HL-60 (cell line): ENCODE measurements around the gene DHRSX.

Source experiments
- CTCF ChIP-seq: IDR thresholded peaks from one replicate; pipeline ENCODE4 v1.5.1; 2011; ENCODE audit warnings: low read length, control low read depth, inconsistent platforms; ENCODE audit not compliant: insufficient read depth
- POLR2AphosphoS5 ChIP-seq: IDR thresholded peaks from 2 replicates; pipeline ENCODE4 v1.6.1; 2012; ENCODE audit warnings: low read depth
- REST ChIP-seq: IDR thresholded peaks from 2 replicates; pipeline ENCODE4 v1.6.1; 2012; ENCODE audit warnings: low read depth; ENCODE audit not compliant: insufficient replicate concordance

GRCh38 chrX:2507196-2507595 is 6.4 kb upstream of the DHRSX start:
- TF ChIP-seq CTCF, result no peak
- no peak for TF ChIP-seq POLR2AphosphoS5
- TF ChIP-seq REST, result no peak
